Activated T-cell treated with anti-CD3 and anti-CD28 coated beads for 4 hours (primary cell): ENCODE measurements around the gene TTC39C.
"Not testable (repeated sequence)": the region's sequence is repeated elsewhere in the genome, so short reads cannot be mapped to it uniquely, and the experiment has no call there.

Experiments used
- DNase-seq: peaks from one replicate; pipeline ENCODE4 v3.0.0-alpha.2; 2020

Gene TTC39C

GRCh38 chr18:24055009-24055804 is 40.7 kb downstream of the TTC39C start:
- DNase-seq: no peak

GRCh38 chr18:24055878-24056277 is 41.3 kb downstream of the TTC39C start:
- no peak for DNase-seq

DNA sequence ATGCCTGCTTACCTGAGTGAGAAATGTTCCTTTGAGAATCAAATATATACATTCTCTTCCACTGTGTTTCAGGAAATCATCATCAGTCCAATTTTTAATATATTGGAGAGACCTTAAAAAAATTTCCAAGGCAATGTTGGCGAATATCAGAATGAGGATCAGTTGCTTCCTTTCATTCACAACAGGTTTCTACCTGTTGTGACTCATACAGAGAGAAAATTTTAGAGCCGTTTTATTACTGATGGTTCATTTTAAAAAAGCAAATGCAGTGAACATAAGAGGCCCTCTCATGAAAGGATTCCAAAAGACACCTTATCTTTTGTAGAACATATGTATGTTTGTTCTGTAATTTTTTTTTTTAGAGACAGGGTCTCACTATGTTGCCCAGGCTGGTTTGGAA is 42.0 kb downstream of the TTC39C start:
- DNase-seq: no peak

DNA sequence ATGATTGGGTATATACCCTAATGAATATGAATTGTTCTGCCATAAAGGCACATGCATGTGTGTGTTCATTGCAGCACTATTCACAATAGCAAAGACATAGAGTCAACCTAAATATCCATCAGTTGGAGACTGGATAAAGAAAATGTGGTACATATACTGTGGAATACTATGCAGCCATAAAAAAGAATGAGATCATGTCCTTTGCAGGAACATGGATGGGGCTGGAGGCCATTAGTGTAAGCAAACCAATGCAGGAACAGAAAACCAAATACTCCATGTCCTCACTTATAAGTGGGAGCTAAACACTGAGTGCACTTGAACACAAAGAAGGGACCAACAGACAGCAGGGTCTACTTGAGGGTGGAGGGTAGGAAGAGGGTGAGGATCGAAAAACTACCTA is 43.2 kb downstream of the TTC39C start:
- DNase-seq: no peak

DNA sequence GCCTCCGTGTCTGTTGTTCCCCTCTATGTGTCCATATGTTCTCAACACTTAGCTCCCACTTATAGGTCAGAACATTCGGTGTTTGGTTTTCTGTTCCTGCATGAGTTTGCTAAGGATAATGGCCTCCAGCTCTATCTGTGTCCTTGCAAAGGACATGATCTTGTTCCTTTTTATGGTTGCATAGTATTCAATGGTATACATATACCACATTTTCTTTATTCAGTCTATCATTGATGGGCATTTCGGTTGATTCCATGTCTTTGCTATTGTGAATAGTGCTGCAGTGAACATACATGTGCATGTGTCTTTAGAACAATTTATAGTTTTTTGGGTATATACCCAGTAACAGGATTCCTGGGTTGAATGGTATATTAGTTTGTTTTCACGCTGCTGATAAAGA is 44.8 kb downstream of the TTC39C start:
- not testable (repeated sequence) for DNase-seq

GRCh38 chr18:24060644-24061043 is 46.1 kb downstream of the TTC39C start:
- no peak for DNase-seq

GRCh38 chr18:24063121-24063731 is 48.7 kb downstream of the TTC39C start:
- no peak for DNase-seq

- no peak for DNase-seq
Measured at GRCh38 chr18:24064391-24065100, 50.0 kb downstream of the TTC39C start.

GRCh38 chr18:24065906-24066305 is 51.4 kb downstream of the TTC39C start:
- DNase-seq: no peak

- no peak for DNase-seq
Measured at GRCh38 chr18:24068945-24069693, 54.6 kb downstream of the TTC39C start.

DNA sequence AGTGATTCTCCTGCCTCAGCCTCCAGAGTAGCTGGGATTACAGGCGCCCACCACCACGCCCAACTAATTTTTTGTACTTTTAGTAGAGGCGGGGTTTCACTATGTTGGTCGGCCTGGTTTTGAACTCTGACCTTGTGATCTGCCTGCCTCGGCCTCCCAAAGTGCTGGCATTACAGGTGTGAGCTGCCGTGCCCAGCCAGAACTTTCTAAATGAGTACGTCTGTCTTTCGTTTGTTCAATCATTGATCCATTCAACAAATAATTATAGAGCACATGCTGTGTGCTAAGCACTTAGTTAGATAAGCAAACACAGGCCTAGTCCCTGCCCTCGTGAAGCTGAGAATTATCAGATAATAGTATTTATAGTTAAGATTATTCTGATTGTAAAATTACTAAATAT is 56.5 kb downstream of the TTC39C start:
- DNase-seq: no peak

DNA sequence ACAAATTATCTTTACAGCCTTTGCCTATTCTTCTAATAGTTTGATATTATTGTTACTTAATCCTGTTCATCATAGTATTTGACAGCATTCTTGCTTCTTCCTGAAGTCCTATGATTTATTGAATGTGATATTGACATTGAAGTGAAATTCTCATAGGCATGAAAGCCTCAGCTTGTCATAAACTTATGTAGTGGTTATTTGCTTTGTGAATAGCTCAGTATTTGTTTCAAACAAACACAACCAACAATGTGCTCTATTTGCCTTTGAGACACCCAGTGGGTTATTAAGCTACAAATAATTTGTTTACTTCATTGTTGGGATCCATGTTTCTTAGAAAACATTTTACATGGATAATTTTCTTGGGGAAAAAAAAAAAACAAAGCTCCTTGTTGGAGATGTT is 57.2 kb downstream of the TTC39C start:
- no peak for DNase-seq

DNA sequence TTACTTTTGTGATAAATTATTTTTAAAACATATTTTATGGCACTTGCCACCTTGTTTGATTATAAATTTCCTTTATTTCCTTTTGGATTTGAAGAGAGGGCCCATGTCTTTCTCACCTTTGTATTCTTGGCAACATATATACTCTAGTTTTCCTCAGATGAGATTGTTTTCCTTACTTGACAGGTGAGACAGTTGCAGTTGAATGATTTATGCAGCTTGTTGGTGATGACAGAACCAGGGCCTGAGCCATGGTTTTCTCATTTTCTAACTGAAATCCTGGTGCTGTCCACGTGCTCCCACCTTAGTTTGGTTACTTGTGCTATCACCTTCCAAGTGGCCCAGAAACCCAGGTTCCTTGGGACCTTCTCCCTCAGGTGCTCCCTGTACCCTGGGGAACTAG is 58.2 kb downstream of the TTC39C start:
- DNase-seq: no peak

DNA sequence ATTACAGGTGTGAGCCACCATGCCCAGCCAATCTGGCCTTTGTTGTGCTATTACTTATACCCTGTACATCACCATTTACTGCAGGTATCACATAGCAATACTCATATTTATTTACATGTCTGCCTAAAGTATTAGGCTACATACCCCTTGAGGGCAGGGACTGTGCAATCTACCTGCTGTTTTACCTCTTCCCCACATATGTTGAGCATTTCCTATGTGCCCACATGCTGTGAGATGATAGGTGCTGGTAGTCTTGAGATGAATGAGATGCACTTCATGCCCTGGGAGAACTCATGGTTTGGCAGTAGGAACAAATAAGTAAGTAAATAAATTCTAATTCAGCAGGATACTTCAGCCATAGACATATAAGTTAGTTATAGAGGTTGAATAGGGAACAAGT is 59.2 kb downstream of the TTC39C start:
- DNase-seq: no peak

- not testable (repeated sequence) for DNase-seq
Measured at GRCh38 chr18:24074757-24075156, 60.2 kb downstream of the TTC39C start.

DNA sequence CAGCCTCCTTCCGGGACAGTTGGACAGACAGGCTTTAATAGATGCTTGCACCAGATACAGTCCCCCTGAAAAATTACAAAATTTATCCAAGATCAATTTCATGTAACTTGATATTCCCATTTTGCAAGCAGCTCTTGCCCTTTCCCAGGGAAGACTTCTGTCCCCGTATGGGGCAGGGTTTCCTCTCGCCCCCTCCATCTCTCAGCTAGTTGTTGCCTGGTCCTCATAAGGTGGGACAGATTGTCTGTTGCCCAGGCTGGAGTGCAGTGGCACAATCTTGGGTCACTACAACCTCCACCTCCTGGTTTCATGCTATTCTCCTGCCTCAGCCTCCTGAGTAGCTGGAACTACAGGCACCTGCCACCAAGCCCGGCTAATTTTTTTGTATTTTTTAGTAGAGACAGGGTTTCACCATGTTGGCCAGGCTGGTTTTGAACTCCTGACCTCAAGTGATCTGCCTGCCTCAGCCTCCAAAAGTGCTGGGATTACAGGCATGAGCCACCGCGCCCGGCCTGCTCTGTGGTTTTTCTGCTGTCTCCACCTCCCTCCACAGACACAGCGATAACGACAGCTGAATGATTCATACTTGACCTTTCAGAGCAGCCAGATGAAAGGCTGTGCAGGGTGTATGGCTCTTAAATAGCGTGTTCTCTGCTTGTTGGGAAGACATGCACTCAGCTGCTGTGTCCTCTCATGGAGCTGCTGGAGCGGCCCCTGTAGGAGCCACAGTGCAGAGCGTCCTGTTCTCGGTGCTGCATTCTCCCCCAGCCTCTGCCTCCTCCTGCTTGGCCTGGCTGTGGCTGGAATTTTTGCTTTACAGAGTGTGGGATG is 61.4 kb downstream of the TTC39C start:
- peak; percentile 49 for DNase-seq

DNA sequence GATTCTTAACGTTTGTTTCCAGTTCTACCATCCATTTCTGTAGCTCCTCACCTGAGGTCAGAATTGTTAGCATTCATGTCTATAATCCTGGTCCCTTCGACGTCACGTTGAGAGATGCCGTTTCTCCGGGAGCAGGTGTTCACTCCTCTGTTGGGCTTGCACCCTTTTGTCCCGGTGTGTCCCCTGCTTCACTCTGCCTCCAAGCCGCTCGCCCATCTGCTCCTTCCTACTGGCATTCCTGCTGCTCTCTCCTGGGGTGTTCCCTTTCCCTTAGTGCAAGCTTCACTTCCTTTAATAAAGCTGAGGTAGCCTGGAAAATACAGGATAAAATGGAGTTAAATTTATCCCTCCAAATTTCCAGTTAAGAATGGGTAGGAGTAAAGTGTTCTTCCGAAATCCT is 62.4 kb downstream of the TTC39C start:
- no peak for DNase-seq

- DNase-seq: no peak
Measured at GRCh38 chr18:24078391-24078790, 63.8 kb downstream of the TTC39C start.

DNA sequence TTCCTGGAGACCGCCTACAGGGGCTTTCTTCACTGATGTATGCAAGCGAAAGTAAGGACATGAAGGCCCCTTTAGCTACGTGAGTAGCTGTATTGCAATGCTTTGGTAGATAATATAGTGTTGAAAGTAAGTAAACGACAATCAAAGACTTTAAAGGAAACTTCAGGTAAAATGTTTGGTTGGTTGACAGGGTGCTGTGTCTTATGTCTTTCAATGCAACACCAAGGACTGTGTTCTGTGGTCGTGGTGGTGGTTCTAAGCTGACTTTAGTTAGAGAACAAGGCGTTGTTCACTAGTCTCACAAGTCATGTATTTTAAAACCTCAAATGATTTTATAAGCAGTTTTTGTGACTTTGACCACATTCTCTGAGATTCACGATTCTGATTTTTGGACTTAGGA is 66.3 kb downstream of the TTC39C start:
- DNase-seq: no peak

DNA sequence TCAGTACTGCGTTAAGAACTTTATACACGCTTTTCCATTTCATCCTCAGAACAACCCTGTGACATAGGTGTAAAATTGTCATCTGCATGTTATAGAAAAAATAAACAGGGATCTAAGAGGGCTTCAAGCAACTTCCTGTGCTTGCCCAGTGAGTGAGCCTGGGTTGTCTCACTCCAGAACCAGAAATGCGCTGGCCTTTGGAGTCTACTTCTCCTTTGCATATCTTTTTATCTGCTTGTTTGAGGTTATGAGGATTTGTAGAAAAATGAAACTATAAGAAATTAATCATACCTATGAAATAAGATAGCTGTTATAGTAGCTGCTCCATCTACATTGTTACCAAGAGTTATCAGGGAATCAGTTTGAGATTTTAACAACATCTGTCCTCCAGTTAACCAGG is 69.0 kb downstream of the TTC39C start:
- no peak for DNase-seq

DNA sequence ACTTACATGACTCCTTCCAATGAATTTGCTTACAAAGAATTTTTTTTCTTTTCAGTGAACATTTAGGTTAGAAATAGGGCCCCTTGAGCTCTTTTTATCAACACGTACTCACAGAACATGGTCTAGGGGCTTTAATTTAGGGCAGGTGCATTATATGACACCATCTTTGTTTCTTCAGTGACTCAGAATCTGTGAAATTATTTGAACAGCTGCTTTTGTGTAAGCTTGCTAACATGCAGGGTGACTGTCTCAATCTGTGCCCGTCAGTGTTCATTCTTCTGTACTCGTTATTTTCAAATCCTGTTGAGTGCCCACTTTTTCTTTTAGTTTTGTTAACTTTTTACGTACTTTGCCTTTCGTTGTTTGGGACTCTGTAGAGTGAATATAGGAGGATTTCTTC is 71.5 kb downstream of the TTC39C start:
- DNase-seq: no peak

GRCh38 chr18:24089076-24089475 is 74.5 kb downstream of the TTC39C start:
- DNase-seq: no peak
